Stimulated activated CD8-positive, alpha-beta memory T cell treated with anti-CD3 and anti-CD28 coated beads, Interleukin-12 subunit alpha, Interleukin-12 subunit beta, amount 100 ng/mL, for 24 hours (primary cell): ENCODE results near the gene GSTK1.

Experiments
- DNase-seq: peaks from one replicate; pipeline ENCODE4 v3.0.0-alpha.2; 2020; ENCODE audit errors: extremely low read depth

The GSTK1 gene

DNA sequence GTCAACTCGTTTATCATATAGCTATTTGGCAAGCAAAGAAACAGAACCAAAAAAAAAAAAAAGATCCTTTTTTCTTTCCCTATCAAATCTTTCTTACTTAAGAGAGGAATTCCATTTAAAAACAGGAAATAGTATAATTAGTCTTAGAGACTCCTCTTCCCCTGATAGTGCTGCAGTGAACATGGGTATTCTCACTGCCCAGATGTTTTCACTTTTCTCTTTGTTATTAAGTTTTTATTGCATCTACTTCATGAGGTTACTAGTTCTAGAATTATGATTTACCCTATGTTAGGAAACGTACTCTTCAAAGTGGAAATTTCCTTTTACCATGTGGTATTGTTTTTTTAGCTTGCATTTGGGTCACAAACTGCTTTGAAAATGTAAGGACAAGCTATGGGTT, 33.4 kb downstream of the GSTK1 start:
- DNase-seq: no peak

DNA sequence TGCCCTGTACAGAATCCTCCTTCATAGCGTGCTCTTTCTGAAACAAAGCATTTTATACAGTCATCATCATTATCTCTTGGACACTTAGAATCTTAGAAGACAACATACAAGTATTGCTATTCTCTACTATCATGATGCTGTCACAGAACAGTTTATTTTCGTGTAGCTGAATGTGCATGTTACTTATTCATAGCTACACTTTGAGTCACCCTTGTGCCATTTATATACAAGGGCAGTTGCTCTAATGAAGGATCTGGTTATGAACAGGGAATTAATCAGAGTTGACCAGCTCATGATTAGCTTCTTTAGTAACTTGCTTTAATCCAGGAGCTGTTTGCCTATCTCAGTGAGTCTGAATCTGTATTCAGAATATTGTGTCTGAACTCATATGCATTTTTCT, 36.1 kb downstream of the GSTK1 start:
- DNase-seq: no peak

DNA sequence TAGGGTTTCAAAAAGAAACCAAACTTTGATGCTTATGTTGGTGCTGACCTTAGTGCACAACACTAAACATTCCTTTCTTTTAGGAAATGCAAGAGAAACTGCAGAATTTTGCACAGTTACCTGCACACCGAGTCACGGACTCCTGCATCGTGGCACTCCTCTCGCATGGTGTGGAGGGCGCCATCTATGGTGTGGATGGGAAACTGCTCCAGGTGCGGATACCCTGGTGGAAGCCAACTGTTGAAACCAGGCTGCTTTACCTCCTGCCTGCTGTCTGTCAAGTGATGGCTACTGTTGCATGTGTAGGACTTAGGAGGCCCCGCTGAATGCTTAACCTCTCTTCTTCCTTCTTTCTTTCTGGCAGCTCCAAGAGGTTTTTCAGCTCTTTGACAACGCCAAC, 36.6 kb downstream of the GSTK1 start:
- DNase-seq: no peak

DNA sequence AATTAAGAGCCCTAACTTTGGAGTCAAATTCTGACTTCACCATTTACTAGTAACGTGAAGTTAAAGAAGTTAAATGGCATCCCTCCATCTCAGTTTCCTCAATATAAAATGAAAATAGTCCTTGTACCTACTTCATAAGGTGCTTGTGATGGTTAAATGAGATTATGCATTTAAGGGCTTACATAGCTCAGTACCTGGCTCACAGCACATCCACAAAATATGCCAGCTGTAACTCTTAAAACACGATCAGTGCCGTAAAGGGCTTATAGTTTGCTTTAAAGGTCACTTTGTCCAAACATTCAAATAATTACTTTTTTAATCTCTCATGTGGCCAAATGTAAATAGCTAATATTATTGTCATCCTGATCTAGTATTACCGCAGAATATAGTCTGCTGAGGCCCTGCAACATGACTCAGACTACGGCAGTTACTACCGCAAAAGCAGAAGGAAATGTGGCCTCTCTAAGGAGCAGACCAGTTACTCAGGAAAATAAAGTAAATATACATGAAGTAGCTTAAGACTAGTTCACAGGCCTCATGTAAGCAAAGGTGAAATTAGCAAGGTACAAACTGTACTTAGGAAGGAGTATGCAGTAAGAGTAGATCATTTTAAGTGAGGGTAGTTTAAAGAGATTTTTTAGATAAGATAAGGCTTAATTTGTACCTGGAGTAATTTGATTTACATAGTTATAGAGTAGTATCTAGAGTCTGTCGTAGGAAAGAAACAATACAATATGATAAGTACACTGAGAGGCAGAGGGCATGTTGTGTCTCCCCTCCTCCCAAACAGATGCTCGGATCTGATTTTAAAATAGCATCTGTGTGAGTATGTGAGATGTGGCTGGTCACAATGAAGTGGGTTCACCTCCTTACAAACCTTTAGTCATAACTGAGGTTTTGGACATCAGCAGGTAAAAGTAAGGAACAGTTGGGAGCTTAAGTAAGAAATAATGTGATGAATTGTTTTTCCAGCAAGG, 38.0 kb downstream of the GSTK1 start:
- DNase-seq: no peak

DNA sequence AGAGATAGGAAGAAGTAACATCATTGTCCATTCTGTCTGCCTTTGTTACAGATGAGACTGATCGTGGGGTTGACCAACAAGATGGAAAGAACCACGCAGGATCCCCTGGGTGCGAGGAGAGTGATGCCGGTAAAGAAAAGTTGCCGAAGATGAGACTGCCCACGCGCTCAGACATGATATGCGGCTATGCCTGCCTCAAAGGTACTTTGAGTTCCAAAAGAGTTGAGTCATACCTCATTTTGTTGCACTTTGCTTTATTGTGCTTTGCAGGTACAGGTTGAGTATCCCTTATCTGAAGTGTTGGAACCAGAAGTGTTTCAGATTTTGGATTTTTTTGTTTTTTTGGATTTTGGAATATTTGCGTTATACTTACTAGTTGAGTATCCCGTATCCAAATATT, 40.5 kb downstream of the GSTK1 start:
- DNase-seq: no peak

DNA sequence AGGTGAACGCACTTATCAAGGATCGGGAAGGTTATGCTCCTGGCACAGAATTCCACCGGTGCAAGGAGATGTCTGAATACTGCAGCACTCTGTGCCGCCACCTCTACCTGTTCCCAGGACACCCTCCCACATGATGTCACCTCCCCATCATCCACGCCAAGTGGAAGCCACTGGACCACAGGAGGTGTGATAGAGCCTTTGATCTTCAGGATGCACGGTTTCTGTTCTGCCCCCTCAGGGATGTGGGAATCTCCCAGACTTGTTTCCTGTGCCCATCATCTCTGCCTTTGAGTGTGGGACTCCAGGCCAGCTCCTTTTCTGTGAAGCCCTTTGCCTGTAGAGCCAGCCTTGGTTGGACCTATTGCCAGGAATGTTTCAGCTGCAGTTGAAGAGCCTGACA, 41.7 kb downstream of the GSTK1 start:
- DNase-seq: no peak

DNA sequence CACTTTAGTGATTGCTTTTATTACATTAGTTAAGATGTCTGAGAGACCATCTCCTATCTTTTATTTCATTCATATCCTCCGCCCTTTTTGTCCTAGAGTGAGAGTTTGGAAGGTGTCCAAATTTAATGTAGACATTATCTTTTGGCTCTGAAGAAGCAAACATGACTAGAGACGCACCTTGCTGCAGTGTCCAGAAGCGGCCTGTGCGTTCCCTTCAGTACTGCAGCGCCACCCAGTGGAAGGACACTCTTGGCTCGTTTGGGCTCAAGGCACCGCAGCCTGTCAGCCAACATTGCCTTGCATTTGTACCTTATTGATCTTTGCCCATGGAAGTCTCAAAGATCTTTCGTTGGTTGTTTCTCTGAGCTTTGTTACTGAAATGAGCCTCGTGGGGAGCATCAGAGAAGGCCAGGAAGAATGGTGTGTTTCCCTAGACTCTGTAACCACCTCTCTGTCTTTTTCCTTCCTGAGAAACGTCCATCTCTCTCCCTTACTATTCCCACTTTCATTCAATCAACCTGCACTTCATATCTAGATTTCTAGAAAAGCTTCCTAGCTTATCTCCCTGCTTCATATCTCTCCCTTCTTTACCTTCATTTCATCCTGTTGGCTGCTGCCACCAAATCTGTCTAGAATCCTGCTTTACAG, 42.3 kb downstream of the GSTK1 start:
- peak; percentile 26 for DNase-seq

DNA sequence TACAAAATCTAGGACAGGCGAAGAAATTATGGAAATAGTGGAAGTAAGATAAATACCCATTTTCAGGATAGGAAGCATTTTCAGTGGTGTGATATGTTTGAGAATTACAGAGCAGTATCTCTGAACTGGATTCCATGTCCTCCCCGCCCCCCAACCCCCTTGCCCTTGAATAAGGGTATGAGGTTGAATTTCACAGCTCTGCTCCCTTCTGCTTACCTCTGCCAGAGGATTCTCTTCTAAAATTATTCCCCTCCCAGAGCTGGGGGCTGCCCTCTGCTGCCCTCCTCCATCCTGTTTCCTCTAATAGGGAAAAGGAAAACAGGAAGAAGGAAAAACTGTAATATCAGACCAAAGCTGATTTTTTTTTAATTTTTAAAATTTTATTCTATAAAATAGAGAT, 45.4 kb downstream of the GSTK1 start:
- no peak for DNase-seq

DNA sequence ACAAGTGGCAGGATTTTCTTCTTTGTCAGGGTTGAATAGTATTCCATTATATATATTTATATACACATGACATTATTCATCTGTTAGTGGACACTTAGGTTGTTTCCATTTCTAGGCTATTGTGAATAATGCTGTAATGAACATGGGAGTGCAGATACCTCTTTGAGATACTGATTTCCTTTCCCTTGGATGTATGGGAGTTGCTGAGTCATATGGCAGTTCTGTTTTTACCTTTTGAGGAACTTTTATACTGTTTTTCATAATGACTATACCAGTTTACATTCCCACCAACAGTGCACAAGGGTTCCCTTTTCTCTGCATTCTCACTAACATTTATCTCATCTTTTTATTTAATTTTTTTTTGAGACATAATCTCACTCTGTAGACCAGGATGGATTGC, 50.9 kb downstream of the GSTK1 start:
- no peak for DNase-seq

DNA sequence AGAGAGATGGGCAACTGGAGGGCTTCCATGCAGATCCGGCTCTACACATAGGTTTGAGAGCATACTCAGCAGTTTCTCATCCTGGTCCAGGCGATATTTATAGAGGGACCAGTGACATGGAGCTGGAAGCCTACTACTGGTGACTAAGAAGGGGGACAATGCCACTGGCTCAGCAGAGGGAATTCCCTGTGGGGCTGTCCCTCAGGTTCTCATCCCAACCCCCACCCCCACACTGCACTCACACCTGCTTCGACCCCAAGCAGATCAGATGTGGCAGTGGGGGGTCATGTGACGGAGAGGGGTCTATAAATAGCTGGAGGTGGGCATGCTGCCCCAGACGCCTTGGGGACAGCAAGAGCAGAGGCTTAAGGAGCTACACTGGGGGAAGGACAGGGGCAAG, 52.5 kb downstream of the GSTK1 start, which contains the start of gene CLCN1:
Gene CLCN1 (plus strand): TSS at position 336 of the 400 bp plus-strand sequence. CDS start 102 bp downstream, outside the sequence.
- no peak for DNase-seq

DNA sequence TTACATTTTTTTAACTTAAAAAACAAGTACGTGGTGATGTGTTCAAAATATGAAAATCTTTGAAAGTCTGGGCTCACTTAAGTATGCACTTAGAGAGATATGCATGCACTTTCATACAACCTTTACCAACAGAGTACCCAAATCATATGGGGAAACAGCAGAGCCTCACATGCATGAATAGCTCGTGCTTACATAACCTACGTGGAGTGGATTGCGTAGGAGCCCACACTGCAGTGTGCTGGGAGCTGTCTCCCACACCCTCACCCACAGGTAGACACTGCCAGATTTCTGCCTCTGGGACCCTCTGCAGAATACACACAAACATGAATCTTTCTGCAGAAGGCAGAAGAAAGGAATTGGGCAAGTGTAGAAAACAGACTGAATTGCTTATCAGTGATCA, 53.3 kb downstream of the GSTK1 start:
- DNase-seq: no peak

DNA sequence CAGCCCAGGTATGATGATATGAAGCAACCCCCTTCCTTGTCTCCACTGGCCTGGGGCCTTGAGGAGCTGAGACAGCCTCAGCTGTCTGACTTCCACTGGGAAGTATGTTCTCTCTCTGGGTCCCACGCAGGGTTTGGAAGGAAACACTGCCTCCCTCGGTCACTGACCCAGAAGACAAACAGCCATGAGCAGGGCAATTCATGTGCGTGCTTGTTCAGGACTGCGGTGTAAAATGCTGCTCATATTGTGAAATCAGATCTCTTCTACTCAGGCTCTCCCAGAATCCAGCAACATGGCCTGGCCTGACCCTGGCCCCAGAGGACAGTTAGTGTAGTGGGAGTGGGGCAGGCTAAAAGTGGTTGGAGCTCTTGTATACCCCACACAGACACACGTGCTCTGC, 55.4 kb downstream of the GSTK1 start:
- DNase-seq: no peak
